HG03571 (cell line): Measurements from ENCODE around the gene ZNF580.

Experiments used
- ATAC-seq: cut with Tn5 transposase; IDR thresholded peaks from one replicate; pipeline ENCODE4 v1.9.1; 2021; ENCODE audit not compliant: unreplicated experiment

Gene ZNF580

GRCh38 chr19:55688422-55689218 is 47.8 kb downstream of the ZNF580 start:
- no peak for ATAC-seq

- no peak for ATAC-seq
These were observed 48.8 kb downstream of the ZNF580 start for GRCh38 chr19:55689411-55690108.

DNA sequence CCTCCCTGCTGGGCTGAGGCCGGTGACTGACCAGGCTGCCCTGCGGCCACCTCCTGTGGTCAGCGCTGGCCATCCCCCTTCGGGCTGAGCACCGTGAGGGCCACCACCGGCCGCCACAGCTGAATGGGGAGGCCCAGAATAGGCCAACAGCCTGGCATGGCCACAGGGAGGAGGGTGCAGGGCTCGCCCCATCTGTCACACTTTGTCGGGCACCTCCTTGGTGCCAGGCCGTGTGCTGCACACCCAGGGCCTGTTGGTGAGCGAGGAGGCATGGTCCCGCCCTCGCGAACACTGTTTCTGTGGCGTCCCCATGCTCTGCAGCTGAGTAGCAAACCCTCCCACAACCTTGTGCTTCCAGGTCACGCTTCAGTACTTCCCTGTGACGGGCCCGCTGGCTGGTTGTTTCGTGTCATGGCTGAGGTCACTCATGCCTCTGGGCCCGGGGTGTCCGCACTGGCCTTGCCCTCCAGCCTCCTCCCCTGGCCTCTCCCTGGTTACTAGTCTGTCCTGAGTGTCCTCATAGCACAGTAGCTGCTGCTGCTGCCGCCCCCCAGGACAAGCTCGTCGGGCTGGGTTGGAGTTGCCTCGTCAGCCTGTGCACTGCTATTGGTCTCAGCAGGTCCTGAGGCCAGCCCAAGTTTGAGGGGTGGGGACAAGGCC is 49.4 kb downstream of the ZNF580 start:
- ATAC-seq, result no peak

- ATAC-seq, result no peak
These were observed 50.2 kb downstream of the ZNF580 start for GRCh38 chr19:55690769-55691545.

DNA sequence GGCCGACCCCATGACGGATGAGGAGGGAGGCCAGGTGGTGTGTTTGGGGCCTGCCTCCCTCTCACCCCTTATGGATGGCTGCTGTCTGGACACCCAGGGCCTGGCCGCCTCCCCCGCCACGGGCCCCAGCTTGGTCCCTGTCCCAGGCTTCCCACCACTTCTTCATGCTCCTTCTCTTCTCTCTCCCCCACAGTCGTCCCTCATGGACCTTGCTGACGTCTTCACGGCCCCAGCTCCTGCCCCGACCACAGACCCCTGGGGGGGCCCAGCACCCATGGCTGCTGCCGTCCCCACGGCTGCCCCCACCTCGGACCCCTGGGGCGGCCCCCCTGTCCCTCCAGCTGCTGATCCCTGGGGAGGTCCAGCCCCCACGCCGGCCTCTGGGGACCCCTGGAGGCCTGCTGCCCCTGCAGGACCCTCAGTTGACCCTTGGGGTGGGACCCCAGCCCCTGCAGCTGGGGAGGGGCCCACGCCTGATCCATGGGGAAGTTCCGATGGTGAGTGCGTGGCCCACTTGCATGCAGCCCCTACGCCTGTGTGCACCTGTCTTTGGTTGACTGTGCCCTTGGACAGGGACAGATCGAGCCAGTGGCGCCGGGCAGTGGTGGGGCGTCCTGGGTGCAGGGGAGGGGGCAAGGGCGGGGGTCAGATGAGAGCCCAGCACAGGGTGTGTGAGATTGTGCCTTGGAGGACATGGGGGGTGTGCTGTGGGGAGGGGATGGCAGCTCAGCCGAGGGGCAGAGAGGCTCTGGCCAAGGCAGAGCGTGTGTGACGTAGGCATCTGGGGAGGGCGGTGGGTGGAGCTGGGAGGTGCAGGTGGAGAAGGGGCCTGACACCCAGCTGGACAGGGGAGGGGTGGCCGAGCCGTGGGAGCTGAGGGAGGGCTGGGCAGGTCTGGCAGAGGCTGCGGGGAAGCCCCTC is 51.0 kb downstream of the ZNF580 start:
- no peak for ATAC-seq

- no peak for ATAC-seq
These were observed 51.9 kb downstream of the ZNF580 start for GRCh38 chr19:55692681-55693081.
